GM23338 (cell line): Measurements from ENCODE around the gene ANKFY1. TPM values are rescaled to one million over a fixed set of nuclear protein-coding genes. Genes with fewer than 3 reads are reported as not detected.

Source experiments
- ATAC-seq: fragments of 200-7000 bp; cut with Tn5 transposase; 3 replicates; pipeline ENCODE4 v1.9.1; 2020
- DNase-seq: peaks from one replicate; pipeline ENCODE4 v3.0.0-alpha.2; 2015; ENCODE audit warnings: low spot score
- H2AFZ ChIP-seq: fragments of 200-600 bp; sonication (generic); 2 replicates; pipeline ENCODE4 v1.8.0; 2016; ENCODE audit warnings: antibody characterized with exemption, mild to moderate bottlenecking, moderate library complexity
- H3F3A ChIP-seq: fragments of 200-600 bp; sonication (generic); replicated peaks from 2 replicates; pipeline ENCODE4 v1.8.0; 2017; ENCODE audit warnings: antibody characterized with exemption, mixed run types, low read depth
- H3K27ac ChIP-seq: fragments of 200-600 bp; sonication (generic); 2 replicates; pipeline ENCODE4 v1.6.1; 2016; ENCODE audit warnings: low read depth
- H3K27me3 ChIP-seq: fragments of 200-600 bp; sonication (generic); 2 replicates; pipeline ENCODE4 v1.8.0; 2016; ENCODE audit warnings: mild to moderate bottlenecking, mixed run types, moderate library complexity; ENCODE audit not compliant: insufficient read depth
- H3K36me3 ChIP-seq: fragments of 200-600 bp; sonication (generic); 2 replicates; pipeline ENCODE4 v1.8.0; 2016; ENCODE audit warnings: mild to moderate bottlenecking; ENCODE audit not compliant: insufficient read depth
- H3K4me1 ChIP-seq: fragments of 200-600 bp; sonication (generic); 2 replicates; pipeline ENCODE4 v1.8.0; 2016; ENCODE audit warnings: mild to moderate bottlenecking, moderate library complexity; ENCODE audit not compliant: insufficient read depth
- H3K4me2 ChIP-seq: fragments of 200-600 bp; sonication (generic); 2 replicates; pipeline ENCODE4 v1.7.1; 2017; ENCODE audit warnings: mixed run types
- H3K4me3 ChIP-seq: fragments of 200-600 bp; sonication (generic); 2 replicates; pipeline ENCODE4 v1.6.1; 2016; ENCODE audit warnings: mixed run types
- H3K79me2 ChIP-seq: fragments of 200-600 bp; sonication (generic); replicated peaks from 2 replicates; pipeline ENCODE4 v1.8.0; 2017; ENCODE audit warnings: mild to moderate bottlenecking; ENCODE audit not compliant: insufficient read depth
- H3K9me2 ChIP-seq: fragments of 200-600 bp; sonication (generic); 2 replicates; pipeline ENCODE4 v1.8.0; 2017; ENCODE audit not compliant: insufficient read depth
- H4K20me1 ChIP-seq: fragments of 200-600 bp; sonication (generic); replicated peaks from 2 replicates; pipeline ENCODE4 v1.8.0; 2017; ENCODE audit warnings: mild to moderate bottlenecking; ENCODE audit not compliant: insufficient read depth
- H3K27ac Mint-ChIP-seq: 2 replicates; pipeline ENCODE4 v1.8.0; 2020; ENCODE audit warnings: inconsistent platforms, mild to moderate bottlenecking, moderate library complexity, mixed read lengths
- H3K27me3 Mint-ChIP-seq: 3 replicates; pipeline ENCODE4 v1.8.0; 2022; ENCODE audit warnings: low read depth, mild to moderate bottlenecking, moderate library complexity, mixed read lengths, inconsistent platforms; ENCODE audit not compliant: insufficient read depth, poor library complexity
- H3K36me3 Mint-ChIP-seq: 3 replicates; pipeline ENCODE4 v1.8.0; 2021; ENCODE audit warnings: low read depth, mild to moderate bottlenecking, inconsistent platforms, moderate library complexity, mixed read lengths
- H3K4me1 Mint-ChIP-seq: 3 replicates; pipeline ENCODE4 v1.8.0; 2020; ENCODE audit warnings: mild to moderate bottlenecking, inconsistent platforms, mixed read lengths
- H3K4me3 Mint-ChIP-seq: 3 replicates; pipeline ENCODE4 v1.8.0; 2021; ENCODE audit warnings: moderate library complexity, mild to moderate bottlenecking, inconsistent platforms, mixed read lengths
- H3K9me3 Mint-ChIP-seq: 3 replicates; pipeline ENCODE4 v1.8.0; 2020; ENCODE audit warnings: moderate library complexity, mild to moderate bottlenecking, inconsistent platforms, mixed read lengths
- CREB1 ChIP-seq: fragments of 250-450 bp; sonication (Bioruptor Pico); IDR thresholded peaks from 2 replicates; pipeline ENCODE4 v1.5.0; 2020; ENCODE audit warnings: low read depth, mild to moderate bottlenecking, moderate library complexity
- CTCF ChIP-seq, 2 experiments: fragments of 200-600 bp in 1 of 2; sonication (generic) in 1 of 2; conservative IDR thresholded peaks; 2 replicates each; pipeline versions ENCODE4 v1.5.1 to v1.6.1; 2016 to 2017; ENCODE audit warnings: antibody characterized with exemption in 2 of 2, low read depth in 2 of 2, mild to moderate bottlenecking in 2 of 2, moderate library complexity in 1 of 2
- EZH2 ChIP-seq: fragments of 200-600 bp; sonication (generic); IDR thresholded peaks from one replicate; pipeline ENCODE4 v1.8.0; 2017; ENCODE audit warnings: antibody characterized with exemption, mild to moderate bottlenecking, low read depth; ENCODE audit not compliant: unreplicated experiment
- EZH2phosphoT487 ChIP-seq: fragments of 200-600 bp; sonication (generic); IDR thresholded peaks from one replicate; pipeline ENCODE4 v1.8.1; 2018; ENCODE audit warnings: antibody characterized with exemption; ENCODE audit not compliant: unreplicated experiment
- NANOG ChIP-seq: IDR thresholded peaks from 2 replicates; pipeline ENCODE4 v1.6.1; 2016; ENCODE audit warnings: antibody characterized with exemption, borderline replicate concordance
- POLR2AphosphoS5 ChIP-seq: IDR thresholded peaks from 2 replicates; pipeline ENCODE4 v1.6.1; 2016; ENCODE audit warnings: antibody characterized with exemption, low read depth
- REST ChIP-seq: IDR thresholded peaks from one replicate; pipeline ENCODE4 v1.6.1; 2018; ENCODE audit warnings: antibody characterized with exemption; ENCODE audit not compliant: unreplicated experiment
- STAT1 ChIP-seq: IDR thresholded peaks from one replicate; pipeline ENCODE4 v1.6.1; 2016; ENCODE audit warnings: antibody characterized with exemption; ENCODE audit not compliant: unreplicated experiment
- ZNF331 ChIP-seq: fragments of 250-450 bp; sonication (Bioruptor Pico); IDR thresholded peaks from 2 replicates; pipeline ENCODE4 v1.5.0; 2020; ENCODE audit warnings: low read depth, mild to moderate bottlenecking, moderate library complexity
- polyA plus RNA-seq: library from polyadenylated mRNA; unstranded; fragments of >200 nt; fragmentation: Nextera tagmentation; extraction: Ambion mirVana; gene quantifications from 2 replicates; pipeline ENCODE4 v1.2.1, GENCODE V29; 2016
- total RNA-seq: library from RNA; depleted of rRNA; stranded (reverse); fragments of >200 nt; shearing (Covaris generic); gene quantifications from 2 replicates; pipeline ENCODE4 v1.2.3, GENCODE V29; 2014

ANKFY1 gene
- total and polyA plus RNA-seq, 2 experiments from 2014 or later = 12.9 to 44.4 TPM

GRCh38 chr17:4209611-4210010 is 54.2 kb downstream of the ANKFY1 start (continued):
- no peak for TF ChIP-seq POLR2AphosphoS5
- TF ChIP-seq EZH2phosphoT487 = no peak
- no peak for TF ChIP-seq REST
- no peak for TF ChIP-seq STAT1
- TF ChIP-seq NANOG = no peak
- no peak for TF ChIP-seq CREB1 (CRISPR knock-in tag)

GRCh38 chr17:4208238-4208637 is 55.5 kb downstream of the ANKFY1 start:
- Histone ChIP-seq H3K27ac (peak overlapping the region; percentile 59; the same call in 1 of the 2 replicates), H3K4me3 (no peak overlapping the region), H3K79me2 (peaks cover 24% of the 10 kb centered on the region), H2AFZ (no peak overlapping the region), H3K4me2 (no peak overlapping the region), H3K4me1 (no peaks in the 10 kb centered on the region), H3K9me2 (no peaks in the 10 kb centered on the region), H3K36me3 (peaks cover 41% of the 10 kb centered on the region), H4K20me1 (peaks cover 10% of the 10 kb centered on the region), H3F3A (no peaks in the 10 kb centered on the region; the same call in 1 of the 2 replicates), H3K27me3 (no peaks in the 10 kb centered on the region)
- TF ChIP-seq NANOG (no peak), CREB1 (CRISPR knock-in tag) (no peak), STAT1 (no peak), EZH2 (no peak), CTCF (conservative IDR thresholded peaks at IDR 0.05; ENCODE audit: low read depth in 2 of 2) (no peak), ZNF331 (CRISPR knock-in tag) (no peak)
- ATAC-seq (peak; percentile 35; the same call in 1 of the 3 replicates), DNase-seq (no peak)
- no peak overlapping the region for H3K4me3 Mint-ChIP-seq
- H3K9me3 Mint-ChIP-seq = no peaks in the 10 kb centered on the region
- peak overlapping the region; percentile 70; the same call in 1 of the 2 replicates for H3K27ac Mint-ChIP-seq
- peaks cover 3% of the 10 kb centered on the region for H3K27me3 Mint-ChIP-seq
- H3K36me3 Mint-ChIP-seq = peaks cover 64% of the 10 kb centered on the region
- no peaks in the 10 kb centered on the region for H3K4me1 Mint-ChIP-seq
